ENCODE measurements around the gene MYO15B. TPM values are rescaled to one million over a fixed set of nuclear protein-coding genes. Genes with fewer than 3 reads are reported as not detected.

MYO15B gene
- total and polyA plus RNA-seq, 2 of the 13 experiments (the other 11 are each of a cell fraction or from before 2014, with no cell fraction given): 2.8 to 8.1 TPM

- no peak for TF ChIP-seq YEATS2 (CRISPR knock-in tag; IDR thresholded peaks at IDR 0.05; ENCODE audit: borderline replicate concordance)
- 0 out of 2 replicates have a peak, but pooled peaks have one; percentile 30 for TF ChIP-seq MED13 (CRISPR knock-in tag; IDR thresholded peaks at IDR 0.05)
- no peak for TF ChIP-seq ZNF709 (CRISPR knock-in tag; IDR thresholded peaks at IDR 0.05)
- TF ChIP-seq ZNF496 (CRISPR knock-in tag; IDR thresholded peaks at IDR 0.05; ENCODE audit: insufficient replicate concordance): no peak
- no peak for TF ChIP-seq PBX2 (CRISPR knock-in tag; IDR thresholded peaks at IDR 0.05)
- TF ChIP-seq ZHX1 (CRISPR knock-in tag; IDR thresholded peaks at IDR 0.05; ENCODE audit: low read depth): 0 out of 2 replicates have a peak, but pooled peaks have one; percentile 5
- TF ChIP-seq MXD1 (CRISPR knock-in tag; IDR thresholded peaks at IDR 0.05): no peak
- no peak for TF ChIP-seq SNAI1 (CRISPR knock-in tag; IDR thresholded peaks at IDR 0.05; ENCODE audit: borderline replicate concordance)
- no peak for TF ChIP-seq ATF7 (IDR thresholded peaks at IDR 0.05)
- peak; percentile 49; the same call in 1 of the 2 replicates for TF ChIP-seq ATF7 (CRISPR knock-in tag; IDR thresholded peaks at IDR 0.05)
- TF ChIP-seq SP1 (IDR thresholded peaks at IDR 0.05): no peak
- TF ChIP-seq SP1 (CRISPR knock-in tag; IDR thresholded peaks at IDR 0.05): 0 out of 2 replicates have a peak, but pooled peaks have one; percentile 1
- peak; percentile 33 for TF ChIP-seq AGO2 (optimal IDR thresholded peaks at IDR 0.05; ENCODE audit: low read depth, low read length)
- no peak for TF ChIP-seq ZNF333 (CRISPR knock-in tag; IDR thresholded peaks at IDR 0.05; ENCODE audit: borderline replicate concordance)
- TF ChIP-seq BCL3 (CRISPR knock-in tag; IDR thresholded peaks at IDR 0.05): no peak
Observed at GRCh38 chr17:75589919-75590303, 2.3 kb downstream of the MYO15B start (continued).

Data from HepG2 (cell line).